ENCODE data around the gene VPS54. TPM values are rescaled to one million over a fixed set of nuclear protein-coding genes. Genes with fewer than 3 reads are reported as not detected.
A peak's percentile ranks its signal among the peaks of the same experiment; 100 is the strongest.
"Not testable (repeated sequence)": the region's sequence is repeated elsewhere in the genome, so short reads cannot be mapped to it uniquely, and the experiment has no call there.

Gene VPS54
- total and polyA plus RNA-seq, 9 of the 15 experiments (the other 6 are each of a cell fraction or from before 2014, with no cell fraction given), result 4.9 to 23.2 (median 13.2) TPM

DNA sequence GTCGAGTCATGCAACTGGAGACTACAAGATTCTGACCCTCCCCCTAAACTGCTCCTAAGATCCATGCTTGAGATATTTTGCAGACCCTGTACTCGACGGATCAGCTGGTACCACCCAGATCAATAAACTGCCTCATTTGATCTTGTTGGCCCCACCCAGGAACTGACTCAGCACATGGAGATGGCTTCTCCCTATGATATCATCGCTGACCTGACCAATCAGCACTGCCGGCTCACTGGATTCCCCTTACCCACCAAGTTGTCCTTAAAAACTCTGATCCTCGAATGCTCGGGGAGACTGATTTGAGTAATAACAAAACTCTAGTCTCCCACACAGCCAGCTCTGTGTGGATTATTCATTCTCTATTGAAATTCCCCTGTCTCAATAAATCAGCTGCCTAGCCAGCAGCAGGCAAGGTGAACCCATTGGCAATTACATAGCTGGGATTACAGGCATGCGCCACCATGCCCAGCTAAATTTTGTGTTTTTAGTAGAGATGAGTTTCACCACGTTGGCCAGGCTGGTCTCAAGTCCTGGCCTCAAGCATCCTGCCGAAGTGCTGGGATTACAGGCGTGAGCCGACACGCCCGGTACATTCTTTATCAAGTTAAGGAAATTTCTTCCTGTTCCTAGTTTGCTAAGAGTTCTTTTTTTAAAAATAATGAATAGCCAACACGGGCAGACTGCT is 43.6 kb downstream of the VPS54 start (continued):
- TF ChIP-seq ZNF41 (CRISPR knock-in tag; conservative IDR thresholded peaks at IDR 0.05), result no peak
- no peak for TF ChIP-seq KAT2B (IDR thresholded peaks at IDR 0.05; ENCODE audit: low read depth, low read length)
- TF ChIP-seq RHOXF2B (CRISPR knock-in tag; conservative IDR thresholded peaks at IDR 0.05), result no peak
- no peak for TF ChIP-seq MCM7 (IDR thresholded peaks at IDR 0.05)
- no peak for TF ChIP-seq RBFOX2 (IDR thresholded peaks at IDR 0.05; ENCODE audit: low read depth, low read length)
- peak; percentile 22 for TF ChIP-seq NFYB (IDR thresholded peaks at IDR 0.05; ENCODE audit: extremely low read depth, insufficient read length)
- TF ChIP-seq C11orf30 (IDR thresholded peaks at IDR 0.05; ENCODE audit: low read depth), result peak; percentile 33; the same call in 1 of the 2 replicates

GRCh38 chr2:63975036-63975435 is 44.2 kb downstream of the VPS54 start:
- not testable (repeated sequence) for H3K4me1 ChIP-seq (replicated peaks in 1 of 2; ENCODE audit: control insufficient read depth in 2 of 2, insufficient read depth in 2 of 2, low read length in 2 of 2); ATAC-seq

More at GRCh38 chr2:63975036-63975435, 44.2 kb downstream of the VPS54 start:
- Histone ChIP-seq H3K27ac (ENCODE audit: extremely low read depth, low read depth, low read length) (peak overlapping the region; percentile 49; the same call in 1 of the 3 replicates), H3K36me3 (ENCODE audit: control insufficient read depth, insufficient read depth, low read length) (peaks cover 29% of the 10 kb centered on the region; the same call in 1 of the 3 replicates)
- FAIRE-seq; H3K4me3 ChIP-seq; H3K9ac ChIP-seq (ENCODE audit: insufficient read depth in 1 of 2, low read depth in 2 of 2, low read length in 2 of 2); H3K4me2 ChIP-seq (ENCODE audit: insufficient read depth, low read length); BruUV-seq (replicated peaks); H3K27me3 ChIP-seq (ENCODE audit: control insufficient read depth in 2 of 2, insufficient read depth in 2 of 2, low read length in 2 of 2); intact Hi-C loops (cut with micrococcal nuclease); H3K9me1 ChIP-seq (ENCODE audit: control insufficient read depth, insufficient read depth, low read length); H3K79me2 ChIP-seq (ENCODE audit: control insufficient read depth, insufficient read depth, low read length); CTCF ChIA-PET (ENCODE audit: low intra/inter-chr PET ratio); in situ Hi-C loops (cut with MboI); H4K20me1 ChIP-seq (replicated peaks; ENCODE audit: control insufficient read depth, insufficient read depth, low read length); H2AFZ ChIP-seq (ENCODE audit: low read depth, low read length); H3K9me3 ChIP-seq (replicated peaks; ENCODE audit: control insufficient read depth, insufficient read depth, low read depth, low read length); DNase-seq (ENCODE audit: extremely low read depth in 1 of 4, low spot score in 3 of 4); TF ChIP-seq NR4A1, ZNF740 (CRISPR knock-in tag; IDR thresholded peaks at IDR 0.05): not testable (repeated sequence)
- 92% methylated on average over 2 of the region's 2 CpGs for WGBS (ENCODE audit: insufficient coverage, low coverage, missing lambda C conversion rate)
- TF ChIP-seq NR4A1 (tag; IDR thresholded peaks at IDR 0.05), result 0 out of 2 replicates have a peak, but pooled peaks have one; percentile 34
- TF ChIP-seq ZNF311 (CRISPR knock-in tag; IDR thresholded peaks at IDR 0.05), result peak; percentile 72; the same call in 1 of the 2 replicates
- TF ChIP-seq ZNF740 (tag; IDR thresholded peaks at IDR 0.05), result 0 out of 4 replicates have a peak, but pooled peaks of 1 of the 2 experiments have one; percentile 31
- TF ChIP-seq, protein P1, sequence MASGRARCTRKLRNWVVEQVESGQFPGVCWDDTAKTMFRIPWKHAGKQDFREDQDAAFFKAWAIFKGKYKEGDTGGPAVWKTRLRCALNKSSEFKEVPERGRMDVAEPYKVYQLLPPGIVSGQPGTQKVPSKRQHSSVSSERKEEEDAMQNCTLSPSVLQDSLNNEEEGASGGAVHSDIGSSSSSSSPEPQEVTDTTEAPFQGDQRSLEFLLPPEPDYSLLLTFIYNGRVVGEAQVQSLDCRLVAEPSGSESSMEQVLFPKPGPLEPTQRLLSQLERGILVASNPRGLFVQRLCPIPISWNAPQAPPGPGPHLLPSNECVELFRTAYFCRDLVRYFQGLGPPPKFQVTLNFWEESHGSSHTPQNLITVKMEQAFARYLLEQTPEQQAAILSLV (tag; IDR thresholded peaks at IDR 0.05), result peak; percentile 64; the same call in 1 of the 2 replicates
- peak; percentile 77 for TF ChIP-seq ZNF592 (IDR thresholded peaks at IDR 0.05)
- POLR2A ChIA-PET, result interaction anchor here (0.6 to 1.3 kb wide), 3 partner anchors 17 to 169 kb away, joined by 3 read pairs; no protein-coding TSS in a partner anchor

Data from K562 (cell line).